HG02588 (cell line): ENCODE data around the gene PAMR1.

Source experiments
- ATAC-seq: cut with Tn5 transposase; IDR thresholded peaks from one replicate; pipeline ENCODE4 v1.9.1; 2021; ENCODE audit warnings: mild to moderate bottlenecking, moderate library complexity; ENCODE audit not compliant: unreplicated experiment

The PAMR1 gene

DNA sequence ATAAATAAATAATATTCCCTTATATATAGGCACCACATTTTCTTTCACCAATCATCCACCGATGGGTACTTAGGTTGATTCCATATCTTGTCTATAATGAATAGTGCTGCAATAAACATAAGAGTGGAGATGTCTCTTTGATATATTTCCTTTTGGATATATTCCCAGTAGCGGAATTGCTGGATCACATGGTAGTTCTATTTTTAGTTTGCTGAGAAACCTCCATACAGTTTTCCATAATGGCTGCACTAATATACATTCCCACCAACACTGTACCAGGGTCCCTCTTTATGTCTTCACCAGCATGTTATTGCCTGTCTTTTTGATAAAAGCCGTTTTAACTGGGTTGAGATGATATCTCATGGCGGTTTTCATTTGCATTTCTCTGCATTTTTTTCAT is 23.6 kb downstream of the PAMR1 start:
- no peak for ATAC-seq

DNA sequence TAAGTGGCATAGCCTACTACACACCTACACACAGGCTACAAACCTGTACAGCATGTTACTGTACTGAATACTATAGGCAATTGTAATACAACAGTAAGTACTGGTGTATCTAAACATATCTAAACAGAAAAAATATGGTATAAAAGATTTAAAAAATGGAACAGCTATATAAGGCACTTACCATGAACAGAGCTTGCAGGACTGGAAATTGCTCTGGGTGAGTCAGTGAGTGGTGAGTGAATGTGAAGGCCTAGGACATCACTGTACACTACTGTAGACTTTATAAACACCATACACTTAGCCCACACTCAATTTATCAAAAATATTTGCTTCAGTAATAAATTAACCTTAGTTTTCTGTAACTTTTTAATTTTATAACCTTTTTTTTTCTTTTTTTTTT is 24.7 kb downstream of the PAMR1 start:
- no peak for ATAC-seq

DNA sequence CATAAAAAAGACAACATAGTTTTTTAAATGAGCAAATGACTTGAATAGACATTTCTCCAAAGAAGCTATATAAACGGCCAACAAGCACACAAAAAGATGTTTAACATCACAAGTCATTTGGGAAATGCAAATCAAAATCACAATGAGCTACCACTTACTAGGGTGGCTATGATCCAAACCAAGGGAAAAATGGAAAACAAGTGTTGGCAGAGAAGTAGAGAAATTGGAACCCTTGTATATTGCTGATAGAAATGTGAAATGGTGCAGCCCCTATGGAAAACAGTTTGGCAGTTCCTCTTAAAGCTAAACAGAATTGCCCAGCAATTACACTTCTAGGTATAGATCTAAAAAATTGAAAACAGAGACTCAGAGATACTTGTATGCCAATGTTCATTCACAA is 29.0 kb downstream of the PAMR1 start:
- no peak for ATAC-seq

- ATAC-seq = no peak
These were observed 30.4 kb downstream of the PAMR1 start for GRCh38 chr11:35494957-35495490.

DNA sequence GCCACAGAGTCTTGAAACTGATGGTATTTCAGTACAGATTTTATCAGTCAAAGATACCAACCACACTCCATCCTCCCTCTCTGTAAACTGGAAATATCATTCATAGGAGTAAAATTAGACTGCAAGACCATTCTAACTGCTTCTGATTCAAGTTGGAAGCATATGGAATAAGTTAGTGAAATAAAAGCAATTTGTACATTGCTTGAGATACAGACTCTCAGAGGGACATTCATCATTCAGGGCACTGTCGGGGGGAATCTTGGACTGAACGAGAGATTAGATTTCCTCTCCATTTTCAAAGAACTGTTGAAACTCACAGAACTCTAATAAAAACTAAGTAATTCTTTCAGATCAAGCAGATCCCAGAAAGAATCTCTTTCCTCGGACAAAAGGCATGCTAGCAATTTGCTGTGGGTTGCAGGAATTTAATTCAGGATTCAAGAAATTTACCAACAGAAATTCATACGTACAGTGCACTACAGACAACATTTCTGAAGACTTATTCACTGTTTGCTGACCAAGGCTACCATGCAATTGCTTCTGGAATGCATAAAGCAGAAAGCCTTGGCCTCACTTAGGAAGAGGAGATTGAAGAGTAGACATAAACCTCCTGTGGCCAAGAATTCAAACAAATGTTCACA is 34.1 kb downstream of the PAMR1 start:
- ATAC-seq = no peak

DNA sequence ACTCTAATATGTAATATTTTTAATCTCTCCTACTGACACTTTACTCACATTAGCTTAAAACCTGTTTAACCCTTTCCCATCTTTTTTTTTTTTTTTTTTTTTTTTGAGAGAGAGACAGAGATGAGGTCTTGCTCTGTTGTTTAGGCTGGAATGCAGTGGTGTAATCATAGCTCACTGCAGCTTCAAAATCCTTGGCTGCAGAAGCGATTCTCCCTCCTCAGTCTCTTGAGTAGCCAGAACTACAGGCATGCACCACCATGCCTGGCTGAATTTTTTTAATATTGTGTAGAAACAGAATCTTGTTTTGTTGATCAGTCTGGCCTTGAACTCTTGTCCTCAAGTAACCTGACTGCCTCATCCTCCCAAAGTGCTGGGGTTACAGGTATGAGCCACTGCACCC is 37.3 kb downstream of the PAMR1 start:
- no peak for ATAC-seq

GRCh38 chr11:35487532-35488078 is 37.8 kb downstream of the PAMR1 start:
- no peak for ATAC-seq

DNA sequence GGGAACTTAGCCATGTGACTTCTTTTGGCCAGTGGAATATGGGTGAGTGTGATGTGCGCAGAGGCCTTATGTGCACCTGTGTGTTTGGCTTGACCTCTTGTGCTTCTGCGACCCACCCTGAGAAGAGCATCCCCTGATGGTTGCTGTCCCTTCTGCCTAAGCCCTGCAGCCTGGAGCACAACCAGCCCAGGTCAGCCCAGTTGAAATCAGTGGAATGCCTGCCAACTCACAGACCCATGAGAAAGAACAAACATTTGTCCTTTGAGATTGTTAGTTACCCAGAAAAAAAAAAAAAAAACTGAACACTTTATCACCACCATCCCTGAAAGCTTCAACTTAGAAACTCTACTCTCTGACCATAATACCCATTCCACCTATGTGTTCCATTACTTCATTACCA is 38.5 kb downstream of the PAMR1 start:
- ATAC-seq = no peak

DNA sequence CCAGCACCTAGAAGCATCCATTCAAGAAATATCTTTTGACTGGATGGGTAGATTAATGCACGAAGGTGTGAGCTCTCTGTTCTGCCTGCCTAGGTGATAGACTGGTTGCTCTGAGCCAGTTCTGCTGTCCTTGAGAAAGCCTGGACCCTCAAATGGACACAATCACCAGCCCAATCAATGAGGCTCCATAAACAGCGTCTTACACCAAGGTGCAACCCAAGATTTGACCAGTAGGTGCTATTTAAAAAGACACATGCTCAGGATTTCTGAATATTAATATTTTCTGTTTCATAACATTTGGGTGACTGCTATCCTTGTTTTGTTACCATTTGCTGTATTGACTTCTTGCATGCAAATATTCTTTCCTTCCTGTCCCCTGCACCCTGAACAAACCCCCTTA is 39.0 kb downstream of the PAMR1 start:
- no peak for ATAC-seq

- peak; percentile 88 for ATAC-seq
These were observed 39.6 kb downstream of the PAMR1 start for GRCh38 chr11:35485656-35486322.

DNA sequence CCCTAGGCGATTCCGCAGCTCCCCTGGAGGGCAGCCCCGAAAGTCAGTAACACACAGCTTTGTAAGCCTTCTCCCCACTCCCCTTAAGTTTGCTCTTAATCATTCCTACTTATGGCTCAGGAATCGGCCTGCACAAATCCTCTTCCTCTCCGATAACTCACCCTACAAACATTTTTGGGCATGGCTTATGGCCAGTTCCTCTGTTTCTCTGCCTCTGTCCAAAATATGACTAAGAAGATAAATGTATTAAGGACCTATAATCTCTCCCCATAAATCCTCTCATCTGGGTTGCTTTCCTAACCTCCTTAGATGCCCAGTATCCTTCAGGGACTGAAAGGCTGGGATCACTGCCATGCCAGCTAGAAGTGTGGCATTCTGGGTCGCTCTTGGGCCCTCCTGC is 41.0 kb downstream of the PAMR1 start:
- ATAC-seq = no peak

GRCh38 chr11:35483131-35483820 is 42.1 kb downstream of the PAMR1 start:
- ATAC-seq = no peak

DNA sequence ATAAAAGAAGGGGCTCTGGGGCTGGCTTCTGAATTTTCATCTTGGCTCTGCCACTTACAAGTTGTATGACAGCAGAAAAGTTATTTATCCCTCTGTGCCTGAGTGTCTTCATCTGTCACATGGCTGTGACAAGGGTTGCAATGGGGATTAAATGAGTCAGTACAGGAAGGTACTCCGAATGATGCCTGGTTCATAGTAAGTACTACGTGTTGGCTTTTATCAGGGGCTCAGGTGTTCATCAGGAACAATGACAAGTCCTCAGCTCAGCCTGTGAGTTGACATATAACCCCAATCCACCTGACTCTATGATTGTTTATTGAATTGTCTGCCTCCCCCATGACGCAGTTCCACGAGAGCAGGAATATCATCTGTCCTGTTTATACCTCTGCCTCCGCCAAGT is 45.7 kb downstream of the PAMR1 start:
- no peak for ATAC-seq

DNA sequence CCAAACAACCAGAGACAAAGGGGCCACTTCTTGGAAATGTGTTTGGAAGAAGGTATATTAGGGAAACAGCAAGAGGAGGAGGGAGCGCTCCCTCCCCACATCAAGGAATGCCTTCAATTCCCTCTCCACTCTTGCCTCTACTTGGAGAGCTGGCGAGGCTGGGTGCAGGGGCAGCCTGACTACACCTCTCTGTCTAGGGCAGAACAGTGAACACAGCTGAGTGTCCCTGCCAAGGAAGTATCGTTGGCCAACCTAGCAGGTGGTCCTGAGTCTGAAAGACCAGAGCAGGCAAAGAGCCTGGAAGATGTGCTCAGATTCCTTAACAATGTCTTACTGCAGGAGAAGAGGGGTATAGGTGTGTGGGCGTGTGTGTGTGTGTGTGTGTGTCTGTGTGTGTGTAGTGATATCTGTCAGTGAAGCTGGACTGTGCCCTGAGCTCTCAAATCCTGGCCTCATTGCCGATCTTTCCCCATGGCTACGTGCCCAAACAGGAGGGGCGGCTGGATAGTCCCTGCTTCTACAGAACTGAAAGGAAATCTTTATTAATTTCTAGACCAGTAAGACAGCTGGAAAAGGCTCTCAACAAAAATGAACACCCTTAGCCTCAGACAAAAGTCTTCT is 46.8 kb downstream of the PAMR1 start:
- ATAC-seq = no peak

DNA sequence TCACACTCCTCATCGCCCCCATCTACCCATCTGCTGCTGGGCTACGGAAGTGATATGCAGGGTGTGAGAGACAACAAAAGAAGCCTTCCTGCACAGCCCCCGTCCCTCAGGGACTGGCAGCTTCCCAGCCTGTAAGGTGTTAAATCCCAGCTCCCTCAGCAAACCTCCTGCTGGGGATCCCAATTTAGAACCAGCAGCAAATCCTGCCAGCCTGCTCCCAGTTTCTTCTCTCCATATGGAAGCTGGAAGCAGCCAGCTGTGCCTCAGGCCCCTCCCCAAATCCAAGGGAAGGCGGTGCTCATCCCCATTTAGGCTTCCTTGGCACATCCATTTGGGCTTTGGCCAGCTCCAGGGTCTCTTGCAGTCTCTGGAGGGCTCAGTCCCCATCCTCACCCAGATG is 47.5 kb downstream of the PAMR1 start:
- no peak for ATAC-seq

DNA sequence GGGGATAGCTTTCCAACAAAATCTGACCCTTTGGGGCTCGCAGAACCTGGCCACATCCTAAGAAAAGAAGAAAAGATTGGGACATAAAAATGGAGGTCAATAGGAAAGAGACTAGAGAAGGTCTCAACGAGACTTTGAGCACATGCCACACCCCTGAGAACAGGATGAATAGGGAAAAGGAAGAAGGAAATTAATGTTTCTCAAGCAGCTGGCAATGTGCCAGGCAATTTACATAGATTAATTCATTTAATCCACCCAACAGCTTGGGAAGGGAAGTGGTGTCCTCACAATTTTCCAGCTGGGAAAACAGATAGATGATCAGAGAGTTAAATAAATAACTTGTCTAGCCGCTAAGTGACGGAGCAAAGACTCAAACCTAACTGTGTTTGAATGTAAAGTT is 50.7 kb downstream of the PAMR1 start:
- ATAC-seq = no peak

GRCh38 chr11:35473795-35474374 is 51.5 kb downstream of the PAMR1 start:
- ATAC-seq = no peak

DNA sequence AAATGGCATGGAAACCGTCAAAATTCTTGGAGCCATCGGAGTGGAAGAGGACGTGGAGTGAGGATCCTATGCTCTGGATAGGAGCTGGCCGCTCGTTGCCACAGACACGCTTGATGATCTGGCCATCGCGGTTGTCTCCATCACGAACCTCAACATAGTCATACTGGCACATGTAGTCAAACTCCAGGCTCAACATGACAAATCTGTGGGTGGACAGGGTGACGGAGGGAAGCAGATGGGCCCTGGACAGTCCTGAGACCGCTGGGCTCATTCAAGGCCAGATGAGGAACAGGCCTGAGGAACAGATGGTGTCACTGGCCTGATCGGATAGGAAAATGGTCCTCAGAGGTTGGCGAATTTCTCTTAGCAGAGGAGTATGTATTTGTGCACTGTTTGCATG is 54.8 kb downstream of the PAMR1 start:
- no peak for ATAC-seq

GRCh38 chr11:35466058-35466457 is 59.4 kb downstream of the PAMR1 start:
- no peak for ATAC-seq

GRCh38 chr11:35464308-35464707 is 61.1 kb downstream of the PAMR1 start:
- ATAC-seq = no peak

DNA sequence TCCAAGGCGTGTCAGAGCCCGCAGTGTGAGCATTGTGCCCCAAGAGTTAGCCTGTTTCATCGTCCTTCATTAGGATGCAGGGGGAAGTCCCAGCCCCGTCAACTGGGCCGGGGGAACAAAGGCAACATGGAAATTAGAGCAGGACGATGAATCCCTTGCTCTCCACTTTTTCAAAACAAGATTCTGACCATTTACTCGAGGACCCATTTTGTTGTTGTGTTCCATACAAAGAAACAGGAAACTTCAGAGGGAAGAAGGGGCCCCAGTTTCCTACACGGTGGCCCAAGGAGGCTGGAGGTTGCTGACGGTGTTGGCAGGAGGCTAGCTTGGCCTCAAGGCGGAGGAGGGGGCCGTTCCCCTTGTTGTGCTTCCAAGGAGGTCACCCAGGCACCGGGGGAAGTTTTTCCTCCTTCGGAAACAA is 62.1 kb downstream of the PAMR1 start:
- ATAC-seq = no peak
